GM11168 (cell line): ENCODE data around the gene BAHCC1.

Experiments
- in situ Hi-C: fragments of 300-500 bp; cut with MboI; formaldehyde crosslinking; loops from one replicate; pipeline ENCODE4 v1.12.0; 2022; ENCODE audit warnings: low sequenced_read_pairs; ENCODE audit not compliant: unreplicated experiment

BAHCC1 gene

DNA sequence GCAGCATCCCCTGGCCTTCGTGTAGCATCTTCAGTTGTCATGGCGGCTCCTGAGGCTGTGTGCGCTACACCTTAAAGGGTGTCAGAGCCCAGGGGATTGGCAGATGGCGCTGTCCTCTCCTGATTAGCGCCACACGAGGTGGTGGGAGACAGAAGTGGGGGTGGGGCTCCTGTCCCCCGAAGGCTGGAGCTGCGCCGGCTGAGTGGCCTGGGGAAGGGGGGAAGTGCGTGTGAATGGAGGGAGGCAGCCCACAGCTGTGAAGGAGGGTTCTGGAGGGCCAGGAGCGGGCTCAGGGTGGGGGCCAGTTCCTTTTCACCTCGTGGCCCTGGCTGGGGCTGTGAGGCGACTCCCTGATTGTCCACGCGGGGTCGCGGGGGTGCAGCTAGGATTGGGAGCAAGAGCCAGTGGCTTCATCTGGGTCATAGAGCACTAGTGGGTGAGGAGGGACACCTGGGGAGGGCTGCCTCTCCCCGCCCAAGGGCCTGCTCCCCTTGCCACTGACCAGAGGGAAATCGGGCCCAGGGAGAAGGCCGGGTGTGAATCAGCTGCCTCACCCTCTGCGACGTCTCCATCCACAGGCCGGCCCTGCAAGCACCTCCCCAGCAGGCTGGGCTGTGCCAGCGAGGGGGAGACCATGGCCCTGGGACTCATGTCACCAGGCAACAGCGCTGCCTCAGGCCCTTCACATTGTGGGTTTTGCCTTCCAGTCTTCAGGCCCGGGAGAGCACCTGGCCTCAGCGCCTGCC is 14.1 kb downstream of the BAHCC1 start:
- in situ Hi-C loops: no loop called here

DNA sequence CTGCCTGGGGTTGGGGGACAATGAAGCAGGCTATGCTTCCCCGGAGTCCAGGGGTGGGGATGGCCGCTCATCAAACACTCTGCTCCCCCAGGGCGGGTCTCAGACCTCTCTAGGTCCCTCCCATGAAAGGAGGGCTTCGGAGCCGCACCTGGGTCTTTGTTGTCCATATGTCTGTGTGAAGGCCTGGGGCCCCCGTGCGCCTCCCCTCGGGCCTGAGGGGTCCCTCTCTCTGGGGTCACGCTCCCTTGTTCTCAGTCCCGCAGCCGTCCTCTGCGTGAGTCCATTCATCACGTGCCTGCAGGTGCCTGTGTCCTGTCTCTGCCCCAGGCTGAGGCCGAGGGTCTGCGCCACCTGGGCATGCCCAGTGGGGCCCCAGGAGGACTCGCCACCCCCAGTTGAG is 15.6 kb downstream of the BAHCC1 start:
- in situ Hi-C loops: no loop called here

DNA sequence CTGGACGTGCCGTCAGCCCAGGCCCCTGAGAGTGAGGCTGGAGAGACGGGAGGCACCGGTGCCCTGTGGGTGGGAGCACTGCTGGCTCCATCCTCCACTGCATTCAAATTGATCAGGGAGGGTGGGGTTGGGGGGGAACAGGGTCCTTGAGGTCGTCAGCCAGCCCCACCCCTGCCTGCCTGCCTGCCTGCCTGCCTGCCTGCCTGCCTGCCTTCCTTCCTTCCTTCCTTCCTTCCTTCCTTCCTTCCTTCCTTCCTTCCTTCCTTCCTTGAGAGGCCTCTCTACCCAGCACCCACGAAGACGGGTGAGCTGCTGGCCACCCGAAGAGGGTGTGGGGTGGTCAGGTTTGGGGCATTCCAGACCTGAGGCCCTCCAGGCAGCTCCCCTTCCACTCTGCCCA is 16.0 kb downstream of the BAHCC1 start:
- in situ Hi-C loops: no loop called here

DNA sequence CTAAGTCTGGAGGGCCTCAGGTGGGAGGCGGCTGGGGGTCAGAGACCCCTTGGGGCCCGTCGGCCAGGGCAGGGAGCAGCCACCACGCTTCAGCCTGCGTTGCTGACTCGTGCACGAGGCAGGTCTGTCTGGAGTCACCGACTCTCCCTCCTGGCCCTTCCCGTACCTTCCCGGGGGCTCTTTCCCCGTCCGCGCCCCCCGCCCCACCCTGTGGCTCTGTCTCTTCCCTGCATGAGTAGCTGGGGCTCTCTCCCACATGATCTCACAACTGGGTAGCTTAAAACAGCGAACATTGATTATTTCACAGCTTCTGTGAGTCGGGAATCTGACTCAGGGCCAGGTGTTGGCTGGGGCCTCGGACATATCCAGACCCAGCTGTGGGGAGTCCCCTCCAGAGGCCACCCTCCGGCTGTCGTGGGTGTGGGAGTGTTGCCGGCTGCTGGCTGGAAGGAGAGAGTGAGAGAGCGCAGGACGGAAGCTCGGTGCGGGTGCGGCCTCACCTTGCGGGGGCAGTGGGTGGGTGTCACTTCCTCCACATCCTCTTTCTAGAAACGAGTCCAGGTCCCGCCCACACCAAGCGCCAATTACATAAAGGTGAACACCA is 17.3 kb downstream of the BAHCC1 start:
- in situ Hi-C loops: no loop called here

DNA sequence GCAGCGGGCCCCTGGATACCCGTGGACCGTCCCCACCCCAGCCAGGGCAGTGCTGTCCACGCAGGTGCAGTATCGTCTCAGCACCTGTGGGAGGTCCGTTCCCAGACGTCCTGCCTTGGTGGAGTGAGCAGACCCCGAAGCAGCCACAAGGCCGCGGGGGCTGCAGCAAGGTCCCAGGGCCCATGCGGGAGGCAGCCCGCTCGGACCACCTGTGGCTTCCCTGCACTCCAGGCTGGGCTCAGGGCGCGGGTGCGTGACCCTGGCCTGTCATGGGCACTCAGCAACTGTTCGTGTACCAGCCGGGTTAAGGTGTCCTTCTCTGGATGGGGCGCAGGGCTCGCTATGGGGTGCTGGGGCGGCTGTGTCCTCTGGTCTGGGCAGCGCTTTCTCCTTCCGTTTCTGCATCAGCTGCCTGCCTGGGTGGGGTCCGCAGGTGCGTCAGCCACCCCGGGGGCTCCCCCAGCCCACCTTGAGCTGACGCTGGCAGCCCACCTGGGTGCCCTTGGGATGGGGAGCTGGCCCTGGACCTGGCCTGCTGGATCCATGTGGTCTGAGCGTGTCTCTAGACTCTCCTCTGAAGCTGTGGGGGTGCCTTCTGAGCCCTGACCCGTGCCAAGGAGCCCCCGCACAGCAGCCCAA is 18.4 kb downstream of the BAHCC1 start:
- in situ Hi-C loops: no loop called here

DNA sequence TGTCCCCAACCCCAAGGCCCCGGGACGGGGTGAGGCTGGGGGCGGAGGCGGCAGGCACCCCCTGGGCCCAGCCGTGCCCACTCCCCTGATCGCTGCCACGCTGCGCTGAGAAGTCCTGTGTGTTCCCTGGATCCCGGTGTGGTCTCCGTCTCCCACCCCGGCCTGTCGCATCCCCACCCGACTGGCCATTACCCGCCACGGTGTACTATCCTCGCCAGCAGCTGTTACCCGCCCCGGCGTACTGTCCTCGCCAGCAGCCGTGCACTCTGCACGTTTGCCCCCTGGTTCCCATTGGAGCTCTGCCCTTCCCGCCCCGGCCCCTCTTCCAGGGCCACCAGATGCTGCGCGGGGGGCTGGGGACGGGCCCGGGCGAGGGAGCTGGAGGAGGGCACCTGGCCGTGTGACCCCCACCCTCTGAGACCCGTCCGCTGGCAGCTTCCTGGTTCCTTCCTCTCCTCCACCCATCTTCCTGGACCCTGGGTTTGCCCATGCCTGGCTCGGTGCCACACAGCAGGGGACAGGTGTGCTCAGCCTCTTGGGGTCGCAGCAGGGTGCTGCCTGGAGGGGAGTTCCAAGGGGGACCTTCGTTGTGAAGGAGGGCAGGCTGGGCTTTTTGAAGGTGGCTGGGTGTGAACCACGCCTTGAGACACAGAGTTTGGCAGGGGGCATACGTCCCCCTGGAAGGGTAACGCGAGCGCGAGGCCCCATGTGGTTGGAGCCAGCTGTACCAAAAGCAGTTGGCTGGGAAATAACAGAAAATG is 19.7 kb downstream of the BAHCC1 start:
- in situ Hi-C loops: no loop called here

DNA sequence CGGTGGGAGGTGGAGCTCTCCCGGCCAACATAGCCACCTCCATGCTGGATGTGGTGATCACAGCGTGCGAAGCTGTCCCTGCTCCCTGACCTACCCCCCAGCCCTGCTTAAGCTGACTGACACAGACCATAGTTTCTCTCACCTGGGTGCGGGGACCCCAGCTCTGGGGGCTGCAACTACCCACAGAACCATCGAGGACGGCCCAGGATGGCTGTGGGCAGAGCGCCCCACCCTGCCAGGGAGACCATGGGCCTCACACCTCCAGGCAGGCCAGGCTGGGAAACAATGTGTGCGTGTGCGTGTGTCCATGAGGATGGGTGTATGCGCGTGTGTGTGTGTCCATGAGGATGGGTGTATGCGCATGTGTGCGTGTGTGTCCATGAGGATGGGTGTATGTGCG is 20.4 kb downstream of the BAHCC1 start:
- in situ Hi-C loops: no loop called here

DNA sequence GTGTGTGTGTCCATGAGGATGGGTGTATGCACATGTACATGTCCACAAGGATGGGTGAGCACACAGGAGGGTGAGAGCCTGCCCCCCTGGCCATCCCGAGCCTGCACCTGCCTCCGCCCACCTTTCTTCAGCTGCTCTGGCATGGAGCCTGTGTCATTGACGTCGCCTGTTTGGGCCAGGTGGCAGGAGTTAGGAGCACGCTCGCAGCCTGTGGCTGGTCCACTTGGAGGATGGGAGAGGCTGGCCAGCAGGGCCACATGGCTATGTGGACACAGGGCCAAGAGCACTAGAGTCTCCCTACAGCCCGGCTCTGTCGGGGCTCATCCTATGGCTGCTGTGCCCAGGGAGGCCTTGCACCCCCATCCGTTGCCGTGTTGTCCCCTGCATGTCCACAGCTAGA is 21.4 kb downstream of the BAHCC1 start:
- in situ Hi-C loops: no loop called here

DNA sequence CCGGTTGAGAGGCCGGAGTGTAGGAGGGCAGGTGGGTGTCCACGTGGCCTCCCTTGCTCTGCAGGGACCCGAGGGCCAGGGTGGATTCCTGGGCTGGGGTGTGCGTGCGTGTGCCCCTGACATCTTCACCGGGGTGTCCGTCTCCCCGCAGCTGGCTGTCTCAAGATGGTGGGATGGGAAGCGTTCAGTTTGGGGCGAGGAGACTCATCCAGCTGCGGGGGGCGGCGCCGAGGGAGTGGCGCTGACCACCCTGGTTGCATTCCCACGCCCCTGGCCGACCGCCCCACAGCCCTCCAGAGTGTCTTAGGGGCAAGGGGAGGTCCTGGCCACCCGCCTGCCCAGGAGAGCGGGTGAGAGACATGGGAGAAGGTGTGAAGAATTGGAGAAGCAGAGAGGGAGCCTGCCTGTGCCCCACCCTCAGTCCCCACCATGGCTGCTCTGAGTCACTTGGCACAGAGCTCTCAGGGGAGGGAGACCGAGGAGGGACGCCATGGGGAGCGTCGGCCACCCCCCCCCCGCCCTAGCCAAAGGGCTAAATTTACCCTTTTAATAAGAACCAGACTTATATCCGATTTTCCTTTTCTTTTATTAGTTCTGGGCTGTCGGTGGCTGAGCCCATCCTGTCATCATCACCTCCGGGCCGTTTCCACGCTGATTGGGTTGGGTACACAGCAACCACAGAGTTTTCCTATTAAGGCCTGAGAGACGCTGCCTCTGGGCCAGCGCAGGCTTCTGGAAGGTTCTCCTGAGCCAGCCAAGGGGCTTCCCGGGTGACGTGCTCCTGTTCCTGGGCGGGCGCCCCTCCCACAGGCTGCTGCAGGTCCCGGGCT is 22.0 kb downstream of the BAHCC1 start:
- in situ Hi-C loops: no loop called here

DNA sequence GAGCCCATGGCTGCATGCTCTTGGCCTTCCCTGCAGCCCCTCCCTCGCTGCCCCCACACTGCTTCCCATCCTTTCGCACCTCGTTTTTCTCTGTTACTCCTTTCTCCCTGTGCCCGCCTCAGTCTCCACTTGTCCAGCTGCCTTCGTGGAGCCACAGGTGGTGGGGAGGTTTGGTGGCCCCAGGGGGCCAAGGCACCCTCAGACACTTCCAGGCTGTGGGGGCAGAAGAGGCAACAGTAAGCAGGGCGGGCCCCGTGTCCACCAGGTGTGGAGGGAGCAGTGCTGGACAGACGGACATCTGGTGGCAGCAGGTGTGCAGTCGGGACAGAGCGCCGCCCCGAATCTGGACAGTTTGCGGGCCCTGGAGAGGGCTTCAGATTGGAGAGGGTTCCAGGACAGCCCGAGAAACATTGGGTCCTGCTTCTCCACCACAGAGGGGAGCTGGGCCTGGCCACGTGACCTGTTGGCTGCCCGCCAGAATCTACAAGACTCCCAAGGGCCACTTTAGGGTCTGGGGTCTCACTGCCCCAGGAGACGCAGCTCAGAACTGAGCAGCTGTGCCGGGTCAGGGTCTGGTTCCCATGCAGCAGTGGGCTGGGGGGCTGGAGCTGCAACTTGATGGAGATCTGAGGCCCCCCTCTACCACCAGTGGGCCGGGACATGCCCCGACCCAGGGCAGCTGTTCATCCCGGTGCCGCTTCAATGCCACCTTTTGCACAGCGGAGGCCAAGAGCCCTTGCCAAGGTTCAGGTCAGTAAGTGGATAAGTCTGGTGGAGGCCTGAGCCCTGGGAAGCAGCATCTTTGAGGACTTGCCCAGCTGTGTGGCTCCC is 22.8 kb downstream of the BAHCC1 start:
- in situ Hi-C loops: no loop called here

DNA sequence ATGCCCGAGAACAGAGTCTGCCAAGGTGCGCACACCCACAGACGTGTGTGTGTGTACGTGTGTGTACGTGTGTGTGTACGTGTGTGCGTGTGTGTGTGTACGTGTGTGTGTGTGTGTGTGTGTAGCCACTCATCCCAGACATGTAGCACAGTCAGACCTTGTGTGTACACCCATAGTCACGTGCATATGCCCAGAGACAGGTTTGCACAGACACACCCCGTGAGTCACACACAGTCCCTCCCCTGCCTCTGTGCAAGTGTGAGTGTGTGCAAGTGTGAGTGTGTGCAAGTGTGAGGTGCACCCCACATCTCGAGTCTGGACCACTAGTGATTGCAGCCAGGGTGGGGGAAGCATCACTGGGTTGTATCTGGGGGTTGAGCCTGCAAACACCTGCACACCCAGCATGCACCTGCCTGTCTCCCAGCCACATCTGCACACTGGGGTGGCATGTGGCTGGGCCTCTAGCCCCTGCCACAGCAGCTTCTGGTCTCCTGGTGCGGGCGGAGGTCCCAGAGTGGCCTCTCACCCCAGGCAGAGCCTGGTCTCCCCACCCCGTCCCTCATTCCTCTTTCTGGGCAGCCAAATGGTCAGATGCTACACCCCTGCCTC is 23.6 kb downstream of the BAHCC1 start:
- in situ Hi-C loops: no loop called here

DNA sequence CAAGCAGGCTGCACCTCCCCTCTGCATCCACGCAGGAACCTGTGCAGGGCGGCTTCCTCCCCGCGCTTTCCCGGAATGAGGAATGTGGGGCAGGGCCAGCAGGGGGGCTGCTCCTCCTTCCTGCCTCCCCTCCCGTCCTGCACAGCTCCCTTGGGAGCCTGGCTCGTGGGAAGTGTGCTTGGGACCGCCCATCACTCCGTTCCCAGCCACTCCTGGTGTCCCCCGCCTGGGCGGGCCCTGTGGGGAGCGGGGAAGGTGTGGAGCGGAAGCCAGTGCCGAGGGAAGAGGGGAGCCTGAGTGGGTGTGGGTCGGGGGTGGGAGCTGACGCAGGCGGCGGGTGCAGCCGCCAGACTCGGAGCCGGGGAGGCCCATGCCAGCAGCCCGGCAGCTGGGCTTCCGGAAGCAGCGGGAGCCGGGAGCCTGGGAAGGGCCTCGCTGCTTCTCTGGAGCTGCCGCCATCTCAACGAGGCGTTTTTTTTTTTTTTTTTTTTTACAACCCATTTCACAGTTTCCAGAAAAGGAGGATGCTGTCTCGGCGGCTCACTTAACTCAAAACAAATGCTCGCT is 24.1 kb downstream of the BAHCC1 start:
- in situ Hi-C loops: no loop called here

DNA sequence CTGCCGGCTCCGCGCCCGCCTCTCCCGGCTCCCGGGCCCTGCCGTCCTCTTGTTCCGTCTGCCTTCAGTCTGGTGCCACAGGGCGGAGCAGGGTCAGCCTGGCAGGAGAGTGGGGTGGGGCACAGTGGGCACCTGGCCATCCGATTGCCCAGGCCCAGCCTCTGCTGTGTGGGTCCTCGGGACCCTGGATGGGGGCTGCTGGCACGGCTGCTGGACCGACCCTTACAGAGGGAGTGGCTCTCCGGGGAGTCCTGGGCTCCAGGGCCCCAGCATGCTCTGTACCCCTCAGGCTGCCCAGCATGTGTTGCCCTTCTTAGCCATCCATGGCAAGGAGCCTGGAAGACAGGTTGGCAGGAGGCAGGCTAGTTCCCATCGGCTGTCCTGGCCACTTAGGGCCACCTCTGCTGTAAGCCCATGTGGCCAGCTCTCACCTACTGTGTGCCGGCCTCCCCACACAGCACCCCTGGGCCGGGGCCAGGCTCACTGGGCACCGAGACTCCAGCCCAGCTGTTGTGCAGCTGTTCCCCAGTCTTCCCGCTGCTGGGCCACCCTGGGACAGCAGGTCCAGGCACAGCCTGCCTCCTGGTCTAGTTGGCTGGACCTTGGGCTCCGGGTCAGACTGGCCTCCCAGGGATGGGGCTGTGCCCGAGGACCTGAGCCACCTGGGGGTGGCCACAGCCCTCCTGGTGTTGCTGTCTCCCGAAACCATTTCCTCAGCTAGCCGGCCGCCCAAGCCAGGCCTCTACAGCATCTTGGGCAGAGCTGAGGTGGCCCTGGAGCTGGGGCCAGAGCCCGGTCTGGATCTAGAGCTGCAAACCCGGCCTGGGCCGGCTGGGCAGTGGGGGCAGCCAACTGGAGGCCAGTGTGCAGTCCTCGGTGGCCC is 24.9 kb downstream of the BAHCC1 start:
- in situ Hi-C loops: no loop called here

DNA sequence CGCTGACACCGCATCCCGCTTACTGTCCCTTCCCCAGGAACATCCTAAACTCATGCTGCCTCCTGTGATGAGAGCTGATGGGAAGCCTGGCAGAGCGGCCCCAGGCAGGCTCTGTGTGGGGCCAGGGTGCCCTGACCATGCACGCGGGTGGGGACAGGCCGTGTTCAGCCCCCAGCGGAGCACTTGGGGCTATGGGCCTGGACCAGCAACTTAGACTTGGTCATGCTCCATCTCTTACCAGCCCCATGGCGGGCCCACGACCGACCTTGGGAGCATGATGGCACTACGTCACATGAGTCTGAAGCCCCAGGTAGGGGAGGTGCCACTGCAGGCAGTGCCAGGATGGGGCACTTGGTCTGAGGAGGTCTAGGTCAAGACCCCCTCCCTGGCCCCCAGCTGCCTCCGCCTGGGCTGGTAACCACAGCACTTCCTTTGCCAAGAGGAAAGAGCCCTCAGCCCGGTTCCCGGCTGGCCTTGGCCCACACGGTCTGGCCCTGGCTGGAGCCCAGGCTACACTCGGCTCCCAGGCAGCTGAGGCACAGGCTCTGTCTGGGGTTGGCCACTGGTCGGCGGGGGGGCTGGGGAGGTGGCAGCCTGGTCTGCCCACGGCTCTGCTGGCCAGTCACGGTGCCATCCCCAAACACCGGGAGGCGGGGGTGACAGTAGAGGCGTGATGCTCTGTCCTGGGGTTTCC is 25.7 kb downstream of the BAHCC1 start:
- in situ Hi-C loops: no loop called here

DNA sequence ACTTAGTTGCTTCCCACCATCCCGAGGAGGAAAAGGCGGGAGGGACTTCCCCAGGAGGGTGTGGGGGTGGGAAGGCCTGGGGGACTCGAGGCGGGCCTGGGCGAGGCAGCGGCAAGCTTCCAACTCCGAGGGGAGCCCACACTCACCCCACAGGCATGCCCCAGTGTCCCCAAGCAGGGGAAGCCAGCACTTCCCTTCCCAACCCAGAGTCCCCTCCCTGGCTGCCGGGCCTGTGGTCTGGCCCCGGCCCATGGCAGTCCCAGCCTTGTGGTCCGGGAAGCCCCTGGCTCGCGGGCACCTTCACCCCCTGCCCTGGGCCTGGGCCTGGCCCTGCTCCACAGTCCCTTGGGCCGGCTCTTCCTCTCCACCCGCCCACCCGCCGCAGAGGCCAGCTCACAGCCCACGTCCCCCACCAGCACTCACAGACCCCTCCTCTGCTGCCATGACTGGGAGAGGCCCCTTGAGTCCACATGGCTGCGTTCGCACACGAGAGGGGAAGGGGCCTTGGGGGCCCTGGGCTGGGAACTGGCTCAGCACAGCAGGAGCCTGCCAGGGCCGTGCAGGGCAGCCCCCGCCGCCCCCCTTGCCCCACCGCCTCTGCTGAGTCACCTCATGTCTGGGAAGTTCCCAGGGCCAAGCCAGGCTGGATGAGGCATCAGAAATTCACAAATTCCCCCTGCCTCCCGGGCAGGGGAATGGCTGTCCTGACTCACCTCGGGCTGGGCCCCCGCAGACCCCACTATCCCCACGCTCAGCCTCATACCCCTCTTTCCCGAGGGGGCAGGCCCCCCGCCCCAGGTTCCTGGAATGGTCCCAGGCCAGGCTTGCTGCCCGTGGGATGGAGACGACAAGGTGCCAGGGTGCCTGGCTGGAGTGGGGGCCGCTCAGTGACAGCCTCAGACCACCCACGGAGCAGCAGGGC is 27.8 kb downstream of the BAHCC1 start:
- in situ Hi-C loops: no loop called here

DNA sequence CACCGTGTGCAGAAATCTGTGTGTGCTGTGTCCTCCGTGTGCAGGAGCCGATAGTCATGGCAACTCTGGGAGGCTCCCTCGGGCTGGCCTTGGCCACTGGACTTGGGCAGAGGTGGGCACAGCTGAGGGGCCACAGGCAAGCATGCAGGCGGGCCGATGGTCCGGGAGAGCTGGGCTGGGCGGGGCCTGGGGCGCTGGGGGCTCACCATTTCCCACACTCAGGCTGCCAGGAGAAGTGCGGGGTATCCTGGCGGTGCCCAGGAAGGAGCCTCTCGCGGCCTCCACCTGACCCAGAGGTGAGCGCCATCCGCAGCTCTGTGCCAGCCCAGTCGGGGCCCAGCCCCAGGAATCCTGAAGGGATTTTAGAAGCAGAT is 28.4 kb downstream of the BAHCC1 start:
- in situ Hi-C loops: no loop called here
